CD4-positive, alpha-beta T cell treated with Interleukin-4 for 1 hour (primary cell): Measurements from ENCODE around the gene TOP3A.
"Not testable (repeated sequence)": the region's sequence is repeated elsewhere in the genome, so short reads cannot be mapped to it uniquely, and the experiment has no call there.

Source experiments
- DNase-seq, 2 donors: peaks; one replicate each; pipeline ENCODE4 v3.0.0-alpha.2; 2020 to 2022

TOP3A gene

GRCh38 chr17:18323007-18323406 is 8.2 kb upstream of the TOP3A start:
- DNase-seq: no peak

GRCh38 chr17:18322522-18322921 is 7.7 kb upstream of the TOP3A start:
- DNase-seq: no peak

GRCh38 chr17:18321309-18321708 is 6.5 kb upstream of the TOP3A start:
- no peak for DNase-seq

- DNase-seq: no peak
Measured at GRCh38 chr17:18320301-18320700, 5.5 kb upstream of the TOP3A start.

GRCh38 chr17:18319604-18320256 is 4.9 kb upstream of the TOP3A start:
- peak in 1 of 2 donors; percentile 20 for DNase-seq

GRCh38 chr17:18318771-18319450 is 4.1 kb upstream of the TOP3A start:
- no peak for DNase-seq

- DNase-seq: no peak
Measured at GRCh38 chr17:18318117-18318516, 3.3 kb upstream of the TOP3A start.

- no peak for DNase-seq
Measured at GRCh38 chr17:18315961-18316360, 1.2 kb upstream of the TOP3A start.

- DNase-seq: peak; percentile 58 to 67
Measured at GRCh38 chr17:18315562-18315922, 748 bp upstream of the TOP3A start.

GRCh38 chr17:18314059-18314730 is 599 bp downstream of the TOP3A start:
- DNase-seq: no peak

GRCh38 chr17:18309202-18309601 is 5.6 kb downstream of the TOP3A start:
- DNase-seq: no peak

GRCh38 chr17:18303206-18303605 is 11.6 kb downstream of the TOP3A start:
- not testable (repeated sequence) for DNase-seq

- DNase-seq: peak in 1 of 2 donors; percentile 17
Measured at GRCh38 chr17:18300725-18301480, 13.9 kb downstream of the TOP3A start.

- DNase-seq: not testable (repeated sequence)
Measured at GRCh38 chr17:18298061-18298460, 16.7 kb downstream of the TOP3A start.

- no peak for DNase-seq
Measured at GRCh38 chr17:18291718-18292540, 22.9 kb downstream of the TOP3A start.

- DNase-seq: no peak
Measured at GRCh38 chr17:18285296-18285695, 29.5 kb downstream of the TOP3A start.

- DNase-seq: no peak
Measured at GRCh38 chr17:18281788-18282187, 33.0 kb downstream of the TOP3A start.

GRCh38 chr17:18280766-18281371 is 33.9 kb downstream of the TOP3A start:
- DNase-seq: no peak

- no peak for DNase-seq
Measured at GRCh38 chr17:18280249-18280648, 34.5 kb downstream of the TOP3A start.

GRCh38 chr17:18278867-18279266 is 35.9 kb downstream of the TOP3A start:
- no peak for DNase-seq

GRCh38 chr17:18277076-18277475 is 37.7 kb downstream of the TOP3A start:
- no peak for DNase-seq
